Measurements from ENCODE around the gene KEL. TPM values are rescaled to one million over a fixed set of nuclear protein-coding genes. Genes with fewer than 3 reads are reported as not detected.

KEL gene
- total RNA-seq, 1 donor from 2014 or later, result 1.5 TPM

GRCh38 chr7:142901426-142902259 is 60.5 kb downstream of the KEL start:
- no peak overlapping the region for H3K27ac Mint-ChIP-seq (ENCODE audit: unreplicated experiment)
- H3K4me1 Mint-ChIP-seq (ENCODE audit: unreplicated experiment), result no peaks in the 10 kb centered on the region
- peaks cover 4% of the 10 kb centered on the region for H3K9me3 Mint-ChIP-seq (ENCODE audit: unreplicated experiment)
- no peak overlapping the region for H3K4me3 Mint-ChIP-seq (ENCODE audit: unreplicated experiment)
- TF ChIP-seq, protein P1, sequence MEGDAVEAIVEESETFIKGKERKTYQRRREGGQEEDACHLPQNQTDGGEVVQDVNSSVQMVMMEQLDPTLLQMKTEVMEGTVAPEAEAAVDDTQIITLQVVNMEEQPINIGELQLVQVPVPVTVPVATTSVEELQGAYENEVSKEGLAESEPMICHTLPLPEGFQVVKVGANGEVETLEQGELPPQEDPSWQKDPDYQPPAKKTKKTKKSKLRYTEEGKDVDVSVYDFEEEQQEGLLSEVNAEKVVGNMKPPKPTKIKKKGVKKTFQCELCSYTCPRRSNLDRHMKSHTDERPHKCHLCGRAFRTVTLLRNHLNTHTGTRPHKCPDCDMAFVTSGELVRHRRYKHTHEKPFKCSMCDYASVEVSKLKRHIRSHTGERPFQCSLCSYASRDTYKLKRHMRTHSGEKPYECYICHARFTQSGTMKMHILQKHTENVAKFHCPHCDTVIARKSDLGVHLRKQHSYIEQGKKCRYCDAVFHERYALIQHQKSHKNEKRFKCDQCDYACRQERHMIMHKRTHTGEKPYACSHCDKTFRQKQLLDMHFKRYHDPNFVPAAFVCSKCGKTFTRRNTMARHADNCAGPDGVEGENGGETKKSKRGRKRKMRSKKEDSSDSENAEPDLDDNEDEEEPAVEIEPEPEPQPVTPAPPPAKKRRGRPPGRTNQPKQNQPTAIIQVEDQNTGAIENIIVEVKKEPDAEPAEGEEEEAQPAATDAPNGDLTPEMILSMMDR (IDR thresholded peaks at IDR 0.05), result no peak
- H3K27me3 Mint-ChIP-seq (ENCODE audit: unreplicated experiment), result peaks cover 8% of the 10 kb centered on the region
- DNase-seq (ENCODE audit: extremely low spot score, unreplicated experiment), result no peak
- no peaks in the 10 kb centered on the region for H3K36me3 Mint-ChIP-seq (ENCODE audit: unreplicated experiment)

DNA sequence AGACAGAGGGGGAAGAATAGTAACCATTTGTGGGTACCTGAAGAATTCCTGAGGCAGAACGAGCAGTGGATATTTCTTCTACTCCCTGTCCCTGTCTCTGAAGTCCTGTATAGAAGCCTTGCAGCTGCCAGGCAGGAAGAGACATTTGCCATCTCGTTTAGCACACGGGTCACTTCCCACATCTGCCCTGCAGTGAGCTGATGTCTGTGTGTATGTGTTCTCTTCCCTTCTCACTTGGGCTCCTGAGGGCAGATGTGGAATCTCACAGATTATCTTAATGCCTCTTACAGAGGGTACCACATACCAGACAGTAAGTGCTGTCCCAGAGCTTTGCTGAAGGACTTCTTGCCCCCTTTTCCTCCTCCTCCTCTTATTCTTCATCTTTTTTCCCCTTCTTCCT is 62.5 kb downstream of the KEL start:
- Mint-ChIP-seq H3K4me1 (ENCODE audit: unreplicated experiment) (no peaks in the 10 kb centered on the region), H3K27me3 (ENCODE audit: unreplicated experiment) (peaks cover 12% of the 10 kb centered on the region), H3K9me3 (ENCODE audit: unreplicated experiment) (no peaks in the 10 kb centered on the region), H3K4me3 (ENCODE audit: unreplicated experiment) (no peak overlapping the region), H3K27ac (ENCODE audit: unreplicated experiment) (no peak overlapping the region), H3K36me3 (ENCODE audit: unreplicated experiment) (no peaks in the 10 kb centered on the region)
- TF ChIP-seq, protein P1 (IDR thresholded peaks at IDR 0.05), result no peak
- no peak for DNase-seq (ENCODE audit: extremely low spot score, unreplicated experiment)

DNA sequence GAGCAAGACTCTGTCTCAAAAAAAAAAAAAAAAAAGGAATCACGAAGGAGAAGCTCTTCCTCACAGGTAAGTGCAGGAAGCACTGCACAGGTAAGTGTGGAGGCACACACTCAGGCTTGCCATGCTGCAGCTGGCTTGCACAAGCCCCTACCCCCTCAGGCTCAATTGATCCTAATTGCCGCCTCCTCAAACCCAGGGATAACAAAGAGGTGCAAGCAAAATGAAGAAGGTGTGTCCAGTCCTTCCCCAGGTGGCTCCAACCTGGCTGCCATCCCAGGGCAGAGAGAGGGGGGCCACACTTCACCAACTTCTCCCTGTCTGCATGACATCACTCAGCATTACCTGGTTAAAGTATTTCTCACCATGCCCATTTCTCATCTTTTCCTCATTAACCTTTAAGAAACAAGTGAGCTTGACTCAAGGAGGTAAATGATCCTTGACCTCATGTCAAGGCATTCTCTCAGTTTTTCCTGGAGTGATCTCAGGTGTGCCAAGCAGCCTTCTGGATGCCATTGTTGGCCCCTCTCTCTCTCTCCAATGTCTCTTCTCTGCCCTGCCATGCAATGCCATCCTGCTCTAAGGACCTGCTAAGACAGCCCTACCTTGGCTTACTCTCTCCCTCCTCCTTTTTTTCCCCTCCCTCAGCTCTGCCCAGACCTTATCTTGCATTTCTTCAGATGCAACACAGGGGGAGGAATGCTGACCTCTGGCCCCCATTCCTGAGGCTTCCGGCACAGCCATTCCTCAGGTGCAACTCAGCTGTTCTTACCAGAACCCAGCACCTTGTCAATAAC is 63.6 kb downstream of the KEL start:
- no peak overlapping the region for H3K4me3 Mint-ChIP-seq (ENCODE audit: unreplicated experiment)
- H3K27me3 Mint-ChIP-seq (ENCODE audit: unreplicated experiment), result peaks cover 12% of the 10 kb centered on the region
- no peak for DNase-seq (ENCODE audit: extremely low spot score, unreplicated experiment)
- no peak overlapping the region for H3K27ac Mint-ChIP-seq (ENCODE audit: unreplicated experiment)
- TF ChIP-seq, protein P1 (IDR thresholded peaks at IDR 0.05), result no peak
- H3K36me3 Mint-ChIP-seq (ENCODE audit: unreplicated experiment), result no peaks in the 10 kb centered on the region
- no peaks in the 10 kb centered on the region for H3K9me3 Mint-ChIP-seq (ENCODE audit: unreplicated experiment)
- no peaks in the 10 kb centered on the region for H3K4me1 Mint-ChIP-seq (ENCODE audit: unreplicated experiment)

DNA sequence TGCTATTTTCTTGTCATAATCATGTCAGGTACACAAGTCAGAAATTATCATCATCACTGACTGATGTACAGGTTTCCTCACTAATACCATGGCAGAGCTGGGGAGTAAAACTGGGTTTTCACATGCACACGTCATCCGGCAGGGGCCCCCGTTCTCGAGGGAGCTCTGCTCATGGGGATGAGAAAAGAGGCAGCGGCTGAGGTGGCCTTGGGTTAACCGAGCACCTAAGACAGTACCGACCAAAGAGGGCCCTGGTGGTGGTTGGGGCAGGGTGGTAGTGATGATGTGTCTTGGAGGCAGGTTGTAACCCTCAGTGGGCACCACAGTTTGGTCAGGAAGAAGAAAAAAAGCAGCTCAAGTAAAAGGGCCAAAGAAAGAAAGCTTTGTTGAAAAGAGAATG is 64.5 kb downstream of the KEL start:
- Mint-ChIP-seq H3K27me3 (ENCODE audit: unreplicated experiment) (peaks cover 9% of the 10 kb centered on the region), H3K27ac (ENCODE audit: unreplicated experiment) (no peak overlapping the region), H3K36me3 (ENCODE audit: unreplicated experiment) (no peaks in the 10 kb centered on the region), H3K4me1 (ENCODE audit: unreplicated experiment) (no peaks in the 10 kb centered on the region), H3K4me3 (ENCODE audit: unreplicated experiment) (no peak overlapping the region), H3K9me3 (ENCODE audit: unreplicated experiment) (no peaks in the 10 kb centered on the region)
- DNase-seq (ENCODE audit: extremely low spot score, unreplicated experiment), result peak; percentile 66
- TF ChIP-seq, protein P1 (IDR thresholded peaks at IDR 0.05), result no peak
